SK-N-MC (cell line): Measurements from ENCODE around the gene ZDHHC1.
"Not testable (repeated sequence)": the region's sequence is repeated elsewhere in the genome, so short reads cannot be mapped to it uniquely, and the experiment has no call there.

ENCODE experiments used
- DNase-seq: peaks from one replicate; pipeline ENCODE4 v3.0.0-alpha.2; 2011; ENCODE audit warnings: low read depth, low spot score
- H3K27ac ChIP-seq: fragments of 200-600 bp; sonication (generic); 2 replicates; pipeline ENCODE4 v1.5.1; 2016; ENCODE audit warnings: mixed run types
- H3K36me3 ChIP-seq: fragments of 200-600 bp; sonication (generic); 2 replicates; pipeline ENCODE4 v1.6.1; 2017; ENCODE audit warnings: antibody characterized with exemption, low read length, mixed read lengths; ENCODE audit not compliant: insufficient read depth
- H3K4me3 ChIP-seq: fragments of 200-600 bp; sonication (generic); 2 replicates; pipeline ENCODE4 v1.5.1; 2016
- H3K9ac ChIP-seq: fragments of 200-600 bp; sonication (generic); 2 replicates; pipeline ENCODE4 v1.8.0; 2017; ENCODE audit warnings: mixed run types, mixed read lengths; ENCODE audit not compliant: insufficient read length
- H3K9me3 ChIP-seq: fragments of 200-600 bp; sonication (generic); 2 replicates; pipeline ENCODE4 v1.6.1; 2017; ENCODE audit warnings: low read depth, mild to moderate bottlenecking, antibody characterized with exemption, low read length, moderate library complexity, mixed read lengths
- EZH2 ChIP-seq: fragments of 200-600 bp; sonication (generic); IDR thresholded peaks from one replicate; pipeline ENCODE4 v1.6.1; 2017; ENCODE audit warnings: antibody characterized with exemption
- FOXP2 ChIP-seq: optimal IDR thresholded peaks from 2 replicates; pipeline ENCODE3; 2011; ENCODE audit warnings: mild to moderate bottlenecking, moderate library complexity; ENCODE audit not compliant: insufficient read depth; ENCODE audit errors: extremely low read length, control extremely low read depth
- POLR2AphosphoS5 ChIP-seq: IDR thresholded peaks from 2 replicates; pipeline ENCODE4 v1.6.1; 2012; ENCODE audit warnings: mild to moderate bottlenecking, low read depth, low read length, borderline replicate concordance

Gene ZDHHC1

GRCh38 chr16:67423611-67424260 lies 7.5 kb upstream of the ZDHHC1 start:
- TF ChIP-seq FOXP2 (no peak), POLR2AphosphoS5 (no peak), EZH2 (no peak)
- no peak overlapping the region for H3K9ac ChIP-seq
- H3K4me3 ChIP-seq: peak overlapping the region; percentile 64
- H3K36me3 ChIP-seq: no peaks in the 10 kb centered on the region
- H3K9me3 ChIP-seq: no peaks in the 10 kb centered on the region
- H3K27ac ChIP-seq: peak overlapping the region; percentile 92
- DNase-seq: no peak

- no peak for TF ChIP-seq FOXP2
- TF ChIP-seq EZH2: no peak
- TF ChIP-seq POLR2AphosphoS5: no peak
- Histone ChIP-seq H3K9me3 (no peaks in the 10 kb centered on the region), H3K4me3 (peak overlapping the region; percentile 64; the same call in 1 of the 2 replicates), H3K9ac (no peak overlapping the region), H3K27ac (peak overlapping the region; percentile 92), H3K36me3 (no peaks in the 10 kb centered on the region)
- DNase-seq: no peak
Observed at GRCh38 chr16:67423015-67423414, 6.7 kb upstream of the ZDHHC1 start.

GRCh38 chr16:67421030-67421429 lies 4.8 kb upstream of the ZDHHC1 start:
- Histone ChIP-seq H3K36me3 (no peaks in the 10 kb centered on the region), H3K9me3 (no peaks in the 10 kb centered on the region), H3K4me3 (no peak overlapping the region), H3K9ac (no peak overlapping the region), H3K27ac (0 out of 2 replicates have a peak overlapping the region, but pooled peaks have one; percentile 42)
- no peak for DNase-seq
- TF ChIP-seq FOXP2: no peak
- no peak for TF ChIP-seq EZH2
- no peak for TF ChIP-seq POLR2AphosphoS5

GRCh38 chr16:67419931-67420330 lies 3.7 kb upstream of the ZDHHC1 start:
- Histone ChIP-seq H3K36me3 (no peaks in the 10 kb centered on the region), H3K27ac (no peak overlapping the region), H3K9me3 (no peaks in the 10 kb centered on the region), H3K4me3 (no peak overlapping the region), H3K9ac (no peak overlapping the region)
- TF ChIP-seq FOXP2 (no peak), POLR2AphosphoS5 (no peak), EZH2 (no peak)
- DNase-seq: no peak

GRCh38 chr16:67419502-67419901 lies 3.2 kb upstream of the ZDHHC1 start:
- TF ChIP-seq FOXP2 (no peak), EZH2 (no peak), POLR2AphosphoS5 (no peak)
- Histone ChIP-seq H3K27ac (no peak overlapping the region), H3K36me3 (no peaks in the 10 kb centered on the region), H3K9ac (no peak overlapping the region), H3K9me3 (no peaks in the 10 kb centered on the region), H3K4me3 (no peak overlapping the region)
- no peak for DNase-seq

GRCh38 chr16:67417333-67418061 lies 1.2 kb upstream of the ZDHHC1 start:
- Histone ChIP-seq H3K9ac (no peak overlapping the region), H3K9me3 (no peaks in the 10 kb centered on the region), H3K36me3 (no peaks in the 10 kb centered on the region), H3K4me3 (no peak overlapping the region), H3K27ac (no peak overlapping the region)
- TF ChIP-seq EZH2 (no peak), POLR2AphosphoS5 (no peak), FOXP2 (no peak)
- no peak for DNase-seq

GRCh38 chr16:67415421-67415820 lies 856 bp downstream of the ZDHHC1 start:
- not testable (repeated sequence) for H3K9me3 ChIP-seq, H3K4me3 ChIP-seq, H3K9ac ChIP-seq, H3K27ac ChIP-seq, DNase-seq, H3K36me3 ChIP-seq

- Histone ChIP-seq H3K4me3 (no peak overlapping the region), H3K36me3 (no peaks in the 10 kb centered on the region), H3K27ac (no peak overlapping the region), H3K9me3 (no peaks in the 10 kb centered on the region), H3K9ac (no peak overlapping the region)
- TF ChIP-seq FOXP2: no peak
- TF ChIP-seq POLR2AphosphoS5: no peak
- TF ChIP-seq EZH2: no peak
- no peak for DNase-seq
Observed at GRCh38 chr16:67413978-67414911, 2.0 kb downstream of the ZDHHC1 start.
